GM06990 (cell line): ENCODE data around the gene CTIF.

Source experiments
- DNase-seq: peaks from one replicate; pipeline ENCODE4 v3.0.0-alpha.2; 2011; ENCODE audit not compliant: insufficient read length; ENCODE audit errors: extremely low read depth
- H3K27me3 ChIP-seq: replicated peaks from 2 replicates; pipeline ENCODE4 v1.6.0; 2011; ENCODE audit warnings: low read length; ENCODE audit not compliant: control insufficient read depth, insufficient read depth
- H3K36me3 ChIP-seq: 2 replicates; pipeline ENCODE4 v1.5.1; 2011; ENCODE audit warnings: low read length; ENCODE audit not compliant: control insufficient read depth, insufficient read depth
- H3K4me3 ChIP-seq: replicated peaks from 2 replicates; pipeline ENCODE4 v1.5.1; 2011; ENCODE audit warnings: low read depth, mild to moderate bottlenecking, control low read depth, low read length
- CTCF ChIP-seq: IDR thresholded peaks from 2 replicates; pipeline ENCODE4 v1.5.1; 2011; ENCODE audit warnings: low read length, control low read depth, mild to moderate bottlenecking, inconsistent platforms; ENCODE audit not compliant: insufficient read depth, poor library complexity, severe bottlenecking

CTIF gene

GRCh38 chr18:48680339-48681250 lies 141.8 kb downstream of the CTIF start:
- H3K4me3 ChIP-seq = no peak overlapping the region
- no peak for TF ChIP-seq CTCF
- no peaks in the 10 kb centered on the region for H3K27me3 ChIP-seq
- no peaks in the 10 kb centered on the region for H3K36me3 ChIP-seq
- no peak for DNase-seq

- Histone ChIP-seq H3K4me3 (no peak overlapping the region), H3K27me3 (no peaks in the 10 kb centered on the region), H3K36me3 (no peaks in the 10 kb centered on the region)
- DNase-seq = no peak
- no peak for TF ChIP-seq CTCF
These were observed 143.9 kb downstream of the CTIF start for GRCh38 chr18:48682768-48683167.

- H3K27me3 ChIP-seq = no peaks in the 10 kb centered on the region
- TF ChIP-seq CTCF = no peak
- H3K36me3 ChIP-seq = no peaks in the 10 kb centered on the region
These were observed 144.4 kb downstream of the CTIF start for GRCh38 chr18:48683197-48683596.

GRCh38 chr18:48683661-48684060 lies 144.8 kb downstream of the CTIF start:
- Histone ChIP-seq H3K4me3 (no peak overlapping the region), H3K36me3 (no peaks in the 10 kb centered on the region), H3K27me3 (no peaks in the 10 kb centered on the region)
- no peak for DNase-seq
- TF ChIP-seq CTCF = no peak

More at GRCh38 chr18:48683197-48683596, 144.4 kb downstream of the CTIF start:
- H3K4me3 ChIP-seq = no peak overlapping the region
- no peak for DNase-seq

GRCh38 chr18:48687346-48688042 lies 148.7 kb downstream of the CTIF start:
- no peak for TF ChIP-seq CTCF

More at GRCh38 chr18:48687346-48688042, 148.7 kb downstream of the CTIF start:
- Histone ChIP-seq H3K4me3 (no peak overlapping the region), H3K36me3 (no peaks in the 10 kb centered on the region), H3K27me3 (no peaks in the 10 kb centered on the region)
- DNase-seq = no peak
